ENCODE measurements around the gene TRPM5. TPM values are rescaled to one million over a fixed set of nuclear protein-coding genes. Genes with fewer than 3 reads are reported as not detected.

The TRPM5 gene
- total and polyA plus RNA-seq, 2 donors (not counting 1 experiment from before 2014, with no cell fraction given), result 0.03 TPM; not detected in 1

- CTCF ChIA-PET, result no interaction called here
- POLR2A ChIA-PET, result no interaction called here
- no peak overlapping the region for H3K27ac ChIP-seq (ENCODE audit: low read length in 2 of 2)
- H3K9ac ChIP-seq (ENCODE audit: low read length), result no peak overlapping the region
- intact Hi-C loops (cut with micrococcal nuclease), result no loop called here
- H3K79me2 ChIP-seq (ENCODE audit: control insufficient read depth, insufficient read depth, low read length), result peaks cover 11% of the 10 kb centered on the region
- H3K4me3 ChIP-seq (ENCODE audit: control extremely low read depth in 1 of 5, extremely low read depth in 1 of 5, insufficient read depth in 1 of 5, low read depth in 2 of 5, low read length in 4 of 5), result no peak overlapping the region
- ATAC-seq (ENCODE audit: low read depth) (no peak), DNase-seq (no peak)
- no peak overlapping the region for H3K4me2 ChIP-seq (replicated peaks; ENCODE audit: low read depth, low read length, poor library complexity, severe bottlenecking)
- no peaks in the 10 kb centered on the region for H3K9me3 ChIP-seq (ENCODE audit: control extremely low read depth in 1 of 3, control insufficient read depth in 2 of 3, insufficient read depth in 1 of 3, low read length in 2 of 3)
- WGBS (ENCODE audit: insufficient coverage), result 81% methylated on average over 24 of the region's 24 CpGs
- no peak for TF ChIP-seq EZH2 (IDR thresholded peaks at IDR 0.05; ENCODE audit: borderline replicate concordance, insufficient read depth, low read depth, low read length, poor library complexity, severe bottlenecking)
- TF ChIP-seq CTCF (IDR thresholded peaks at IDR 0.05), result no peak
- Mint-ChIP-seq H3K9me3 (ENCODE audit: insufficient read depth) (no peaks in the 10 kb centered on the region), H3K27ac (no peak overlapping the region), H3K27me3 (no peaks in the 10 kb centered on the region), H3K4me1 (peaks cover 3% of the 10 kb centered on the region), H3K4me3 (no peak overlapping the region)
- H3K4me1 ChIP-seq (ENCODE audit: control insufficient read depth in 2 of 2, insufficient read depth in 2 of 2, low read length in 2 of 2), result peaks cover 3 to 4% of the 10 kb centered on the region in 2 donors
- peaks cover 18% of the 10 kb centered on the region for H4K20me1 ChIP-seq (ENCODE audit: control insufficient read depth, insufficient read depth, low read length, poor library complexity, severe bottlenecking)
- H3K27me3 ChIP-seq (replicated peaks in 1 of 4; ENCODE audit: control extremely low read depth in 1 of 4, control insufficient read depth in 3 of 4, insufficient read depth in 4 of 4, low read length in 3 of 4), result no peaks in the 10 kb centered on the region
- H2AFZ ChIP-seq (ENCODE audit: insufficient read depth, low read depth, low read length, poor library complexity, severe bottlenecking), result no peak overlapping the region
- peaks cover 0 to 22% of the 10 kb centered on the region in 2 experiments for H3K36me3 ChIP-seq (replicated peaks in 1 of 2; ENCODE audit: control extremely low read depth in 1 of 2, control insufficient read depth in 1 of 2, extremely low read depth in 1 of 2, insufficient read depth in 2 of 2, low read length in 1 of 2)
These were observed 37.4 kb downstream of the TRPM5 start for GRCh38 chr11:2406878-2407410.

- Histone ChIP-seq H3K4me3 (ENCODE audit: control extremely low read depth in 1 of 5, extremely low read depth in 1 of 5, insufficient read depth in 1 of 5, low read depth in 2 of 5, low read length in 4 of 5) (no peak overlapping the region), H3K4me2 (replicated peaks; ENCODE audit: low read depth, low read length, poor library complexity, severe bottlenecking) (no peak overlapping the region), H3K27ac (ENCODE audit: low read length in 2 of 2) (no peak overlapping the region), H2AFZ (ENCODE audit: insufficient read depth, low read depth, low read length, poor library complexity, severe bottlenecking) (no peak overlapping the region), H3K79me2 (ENCODE audit: control insufficient read depth, insufficient read depth, low read length) (peaks cover 16% of the 10 kb centered on the region), H3K36me3 (replicated peaks in 1 of 2; ENCODE audit: control extremely low read depth in 1 of 2, control insufficient read depth in 1 of 2, extremely low read depth in 1 of 2, insufficient read depth in 2 of 2, low read length in 1 of 2) (peaks cover 0 to 22% of the 10 kb centered on the region in 2 experiments), H4K20me1 (ENCODE audit: control insufficient read depth, insufficient read depth, low read length, poor library complexity, severe bottlenecking) (peaks cover 23% of the 10 kb centered on the region), H3K27me3 (replicated peaks in 1 of 4; ENCODE audit: control extremely low read depth in 1 of 4, control insufficient read depth in 3 of 4, insufficient read depth in 4 of 4, low read length in 3 of 4) (no peaks in the 10 kb centered on the region), H3K4me1 (ENCODE audit: control insufficient read depth in 2 of 2, insufficient read depth in 2 of 2, low read length in 2 of 2) (peaks cover 8 to 9% of the 10 kb centered on the region in 2 donors), H3K9me3 (ENCODE audit: control extremely low read depth in 1 of 3, control insufficient read depth in 2 of 3, insufficient read depth in 1 of 3, low read length in 2 of 3) (no peaks in the 10 kb centered on the region), H3K9ac (ENCODE audit: low read length) (no peak overlapping the region)
- ChIA-PET CTCF (no interaction called here), POLR2A (no interaction called here)
- Mint-ChIP-seq H3K27me3 (no peaks in the 10 kb centered on the region), H3K4me1 (peaks cover 7% of the 10 kb centered on the region), H3K27ac (no peak overlapping the region), H3K4me3 (no peak overlapping the region), H3K9me3 (ENCODE audit: insufficient read depth) (no peaks in the 10 kb centered on the region)
- DNase-seq (no peak), ATAC-seq (ENCODE audit: low read depth) (no peak)
- intact Hi-C loops (cut with micrococcal nuclease), result no loop called here
- TF ChIP-seq EZH2 (IDR thresholded peaks at IDR 0.05; ENCODE audit: borderline replicate concordance, insufficient read depth, low read depth, low read length, poor library complexity, severe bottlenecking) (no peak), CTCF (IDR thresholded peaks at IDR 0.05) (no peak)
- 93% methylated on average over 13 of the region's 14 CpGs for WGBS (ENCODE audit: insufficient coverage)
These were observed 37.9 kb downstream of the TRPM5 start for GRCh38 chr11:2406451-2406850.
